DND-41 (cell line): Measurements from ENCODE around the gene AEN.

Experiments used
- ATAC-seq: fragments of 200-7000 bp; cut with Tn5 transposase; 3 replicates; pipeline ENCODE4 v1.9.1; 2021; ENCODE audit warnings: low read depth; ENCODE audit not compliant: insufficient read depth
- DNase-seq: peaks from one replicate; pipeline ENCODE4 v3.0.0-alpha.2; 2020
- H2AFZ ChIP-seq: 2 replicates; pipeline ENCODE4 v1.6.0; 2012; ENCODE audit warnings: low read depth, low read length
- H3K27ac ChIP-seq: 2 replicates; pipeline ENCODE4 v1.5.1; 2012; ENCODE audit warnings: low read length, inconsistent platforms
- H3K27me3 ChIP-seq: fragments of 200-600 bp; sonication (generic); 2 replicates; pipeline ENCODE4 v1.6.0; 2012; ENCODE audit warnings: low read length, mild to moderate bottlenecking, inconsistent platforms; ENCODE audit not compliant: insufficient read depth, poor library complexity
- H3K36me3 ChIP-seq: 2 replicates; pipeline ENCODE4 v1.5.1; 2012; ENCODE audit warnings: low read length, inconsistent platforms; ENCODE audit not compliant: insufficient read depth
- H3K4me1 ChIP-seq: 2 replicates; pipeline ENCODE4 v1.5.1; 2012; ENCODE audit warnings: mild to moderate bottlenecking, low read length; ENCODE audit not compliant: insufficient read depth
- H3K4me2 ChIP-seq: 2 replicates; pipeline ENCODE4 v1.6.0; 2012; ENCODE audit warnings: mild to moderate bottlenecking, moderate library complexity, low read length, inconsistent platforms; ENCODE audit not compliant: insufficient read depth
- H3K4me3 ChIP-seq, 2 experiments: fragments of 200-600 bp in 1 of 2; shearing (Covaris generic) in 1 of 2; 2 replicates each; pipeline ENCODE4 v1.5.1; 2012 to 2016; ENCODE audit warnings: inconsistent platforms in 2 of 2, low read length in 2 of 2, mild to moderate bottlenecking in 2 of 2, low read depth in 1 of 2, moderate library complexity in 1 of 2
- H3K79me2 ChIP-seq: 2 replicates; pipeline ENCODE4 v1.6.0; 2012; ENCODE audit warnings: low read length, inconsistent platforms; ENCODE audit not compliant: insufficient read depth
- H3K9ac ChIP-seq: 2 replicates; pipeline ENCODE4 v1.6.0; 2012; ENCODE audit warnings: low read depth, mild to moderate bottlenecking, inconsistent platforms, low read length, moderate library complexity
- H3K9me3 ChIP-seq: 2 replicates; pipeline ENCODE4 v1.5.1; 2012; ENCODE audit warnings: low read length, moderate library complexity, mild to moderate bottlenecking, inconsistent platforms; ENCODE audit not compliant: insufficient read depth, severe bottlenecking
- H4K20me1 ChIP-seq: 2 replicates; pipeline ENCODE4 v1.6.0; 2012; ENCODE audit warnings: low read length; ENCODE audit not compliant: insufficient read depth
- CTCF ChIP-seq: IDR thresholded peaks from 2 replicates; pipeline ENCODE4 v1.5.1; 2012; ENCODE audit warnings: borderline replicate concordance, low read length, moderate library complexity, mild to moderate bottlenecking; ENCODE audit not compliant: poor library complexity, severe bottlenecking; ENCODE audit errors: extremely low read depth
- EZH2 ChIP-seq: IDR thresholded peaks from 3 replicates; pipeline ENCODE4 v1.6.1; 2012; ENCODE audit warnings: borderline replicate concordance, low read depth, mild to moderate bottlenecking, moderate library complexity, low read length, inconsistent platforms; ENCODE audit not compliant: severe bottlenecking

The AEN gene

GRCh38 chr15:88623632-88624031, 2.5 kb downstream of the AEN start:
- TF ChIP-seq EZH2 (no peak), CTCF (no peak)
- Histone ChIP-seq H3K4me2 (peak overlapping the region; percentile 79), H3K9ac (peak overlapping the region; percentile 92), H3K9me3 (no peaks in the 10 kb centered on the region), H3K4me3 (peak overlapping the region in 1 of 2 experiments; percentile 75; a peak in 2 of 4 replicates), H4K20me1 (peaks cover 64% of the 10 kb centered on the region), H3K36me3 (peaks cover 45% of the 10 kb centered on the region), H3K27ac (peak overlapping the region; percentile 90), H2AFZ (no peak overlapping the region), H3K4me1 (peaks cover 65% of the 10 kb centered on the region), H3K79me2 (peaks cover 79% of the 10 kb centered on the region), H3K27me3 (no peaks in the 10 kb centered on the region)
- ATAC-seq: no peak
- DNase-seq: no peak

GRCh38 chr15:88624156-88624970, 3.2 kb downstream of the AEN start:
- peak; percentile 34 for DNase-seq
- H3K9ac ChIP-seq: peak overlapping the region; percentile 92; the same call in 1 of the 2 replicates
- H2AFZ ChIP-seq: no peak overlapping the region
- H3K36me3 ChIP-seq: peaks cover 53% of the 10 kb centered on the region
- peak; percentile 51 for ATAC-seq
- H4K20me1 ChIP-seq: peaks cover 72% of the 10 kb centered on the region
- no peaks in the 10 kb centered on the region for H3K9me3 ChIP-seq
- TF ChIP-seq EZH2: no peak
- TF ChIP-seq CTCF: peak; percentile 77
- peaks cover 85% of the 10 kb centered on the region for H3K79me2 ChIP-seq
- H3K4me3 ChIP-seq: peak overlapping the region in 1 of 2 experiments; percentile 75; a peak in 2 of 4 replicates
- H3K4me1 ChIP-seq: peaks cover 65% of the 10 kb centered on the region
- H3K4me2 ChIP-seq: peak overlapping the region; percentile 79
- no peaks in the 10 kb centered on the region for H3K27me3 ChIP-seq
- peak overlapping the region; percentile 90 for H3K27ac ChIP-seq

GRCh38 chr15:88624971-88625490, 3.9 kb downstream of the AEN start:
- peaks cover 92% of the 10 kb centered on the region for H3K79me2 ChIP-seq
- no peaks in the 10 kb centered on the region for H3K27me3 ChIP-seq
- no peak overlapping the region for H3K4me3 ChIP-seq
- H2AFZ ChIP-seq: no peak overlapping the region
- no peaks in the 10 kb centered on the region for H3K9me3 ChIP-seq
- peaks cover 59% of the 10 kb centered on the region for H3K36me3 ChIP-seq
- H3K27ac ChIP-seq: peak overlapping the region; percentile 90
- H3K9ac ChIP-seq: peak overlapping the region; percentile 92; the same call in 1 of the 2 replicates
- no peak for ATAC-seq
- H4K20me1 ChIP-seq: peaks cover 78% of the 10 kb centered on the region
- peaks cover 65% of the 10 kb centered on the region for H3K4me1 ChIP-seq
- TF ChIP-seq CTCF (no peak), EZH2 (no peak)
- H3K4me2 ChIP-seq: peak overlapping the region; percentile 79; the same call in 1 of the 2 replicates
- no peak for DNase-seq
